GM12878 (cell line): ENCODE measurements around the gene RBM4. TPM values are rescaled to one million over a fixed set of nuclear protein-coding genes. Genes with fewer than 3 reads are reported as not detected.

Experiments used
- ATAC-seq: fragments of 200-7000 bp; cut with Tn5 transposase; 3 replicates; pipeline ENCODE4 v1.9.1; 2020; ENCODE audit warnings: mild to moderate bottlenecking, moderate library complexity
- BruUV-seq: library from RNA; stranded (reverse); fragments of 400-500 nt; replicated peaks from 2 replicates; lab custom pipeline; 2021; lab: Mats Ljungman, UMichigan
- CTCF ChIA-PET: fragments of 300-600 bp; sonication (Branson Sonifier 250); formaldehyde crosslinking; extraction: SDS; loops from one replicate; lab custom pipeline; 2021; ENCODE audit warnings: inconsistent platforms; lab: Yijun Ruan, JAX
- POLR2A ChIA-PET: fragments of 350-600 bp; formaldehyde crosslinking; extraction: SDS; loops from one replicate; lab custom pipeline; 2021; ENCODE audit warnings: inconsistent platforms; lab: Charles Lee
- RAD21 ChIA-PET: fragments of 300-600 bp; sonication (Branson Sonifier 250); formaldehyde crosslinking; loops from one replicate; lab custom pipeline; 2023; ENCODE audit warnings: antibody characterized with exemption; ENCODE audit not compliant: unreplicated experiment; lab: Charles Lee
- SMC1A ChIA-PET: fragments of 300-600 bp; sonication (Branson Sonifier 250); formaldehyde crosslinking; loops from one replicate; lab custom pipeline; 2023; ENCODE audit not compliant: unreplicated experiment, uncharacterized antibody; lab: Charles Lee
- DNase-seq: peaks from one replicate; pipeline ENCODE4 v3.0.0-alpha.2; 2011; ENCODE audit warnings: low read depth, low spot score
- FAIRE-seq: peaks from 3 replicates; lab custom pipeline; 2011; peaks lifted over from hg19 to GRCh38; lab: Jason Lieb, UNC
- H2AFZ ChIP-seq: 2 replicates; pipeline ENCODE4 v1.6.0; 2011; ENCODE audit warnings: low read depth, low read length, control low read depth; ENCODE audit not compliant: control insufficient read depth
- H3K27ac ChIP-seq: 2 replicates; pipeline ENCODE4 v1.5.1; 2011; ENCODE audit warnings: control low read depth; ENCODE audit not compliant: control insufficient read depth, insufficient read depth
- H3K27me3 ChIP-seq, 2 experiments: replicated peaks in 1 of 2; 2 replicates each; pipeline versions ENCODE4 v1.6.0 to v1.6.1; 2011; ENCODE audit warnings: low read length in 1 of 2; ENCODE audit not compliant: control insufficient read depth in 2 of 2, insufficient read depth in 2 of 2
- H3K36me3 ChIP-seq, 2 experiments: 2 replicates each; pipeline ENCODE4 v1.5.1; 2011; ENCODE audit warnings: low read length in 1 of 2; ENCODE audit not compliant: control insufficient read depth in 2 of 2, insufficient read depth in 2 of 2
- H3K4me1 ChIP-seq: 2 replicates; pipeline ENCODE4 v1.6.1; 2011; ENCODE audit warnings: mild to moderate bottlenecking, low read length, moderate library complexity, mixed read lengths; ENCODE audit not compliant: control insufficient read depth, insufficient read depth
- H3K4me2 ChIP-seq: 2 replicates; pipeline ENCODE4 v1.6.0; 2011; ENCODE audit warnings: control low read depth; ENCODE audit not compliant: control insufficient read depth, insufficient read depth
- H3K4me3 ChIP-seq: fragments of 200-600 bp; sonication (generic); 2 replicates; pipeline ENCODE4 v1.5.1; 2016
- H3K79me2 ChIP-seq: 2 replicates; pipeline ENCODE4 v1.6.0; 2011; ENCODE audit warnings: low read length; ENCODE audit not compliant: control insufficient read depth, insufficient read depth
- H3K9ac ChIP-seq: 2 replicates; pipeline ENCODE4 v1.8.0; 2011; ENCODE audit warnings: low read length, control low read depth, mixed read lengths; ENCODE audit not compliant: control insufficient read depth, insufficient read depth
- H3K9me3 ChIP-seq: replicated peaks from 3 replicates; pipeline ENCODE4 v1.5.1; 2011; ENCODE audit warnings: mild to moderate bottlenecking, low read length; ENCODE audit not compliant: control insufficient read depth, insufficient read depth
- H4K20me1 ChIP-seq: 2 replicates; pipeline ENCODE4 v1.6.0; 2011; ENCODE audit not compliant: control insufficient read depth, insufficient read depth
- POLR2AphosphoS5 ChIP-seq: IDR thresholded peaks from 2 replicates; pipeline ENCODE4 v1.6.1; 2011; ENCODE audit warnings: mild to moderate bottlenecking, low read length, inconsistent platforms
- SUPT20H ChIP-seq: IDR thresholded peaks from 2 replicates; pipeline ENCODE4 v1.6.1; 2011; ENCODE audit warnings: low read depth, mild to moderate bottlenecking, low read length, moderate library complexity, borderline replicate concordance; ENCODE audit not compliant: control insufficient read depth
- WGBS: methylation state at CpG from one replicate; pipeline ENCODE4 v1.1.6; 2016; ENCODE audit warnings: low lambda C conversion rate; ENCODE audit not compliant: insufficient replicate concordance, insufficient coverage; ENCODE audit errors: missing lambda C conversion rate; 5-methylcytosine and 5-hydroxymethylcytosine counted together
- in situ Hi-C: fragments of 300-500 bp; cut with MboI; formaldehyde crosslinking; loops from 9 replicates; pipeline ENCODE4 v1.14.3; 2018; ENCODE audit warnings: mixed read lengths
- intact Hi-C: fragments of 100-400 bp; cut with micrococcal nuclease; formaldehyde crosslinking; loops from one replicate; pipeline ENCODE4 v1.14.2; 2022; ENCODE audit not compliant: unreplicated experiment
- polyA plus RNA-seq, 11 experiments: library from polyadenylated mRNA; depleted of rRNA in 4 of 11; unstranded in 6 of 11; stranded (reverse) in 5 of 11; fragments of >200 nt; fragmentation: Nextera tagmentation in 4 of 11; fragmentation: Illumina TruSeq in 1 of 11; extraction: Ambion mirVana in 4 of 11; extraction: Trizol in 1 of 11; gene quantifications; 1 replicate in 1 of 11; 2 replicates in 10 of 11; pipeline versions ENCODE4 v1.2.1 to v1.2.3, GENCODE V29; 2011 to 2016; ENCODE audit warnings: inconsistent platforms in 2 of 11, missing spikeins in 2 of 11, low read depth in 1 of 11
- total RNA-seq, 4 experiments: library from RNA; depleted of rRNA in 3 of 4; stranded (reverse); fragments of >200 nt in 3 of 4; fragmentation: Illumina TruSeq in 1 of 4; extraction: Trizol in 1 of 4; gene quantifications; 2 replicates each; pipeline versions ENCODE4 v1.2.1 to v1.2.3, GENCODE V29; 2013 to 2021
- TF ChIP-seq, protein P1 (sequence below): fragments of 450-650 bp; IDR thresholded peaks from 2 replicates; pipeline ENCODE4 v1.6.1; 2016; ENCODE audit warnings: mild to moderate bottlenecking

RBM4 gene
- total and polyA plus RNA-seq, 10 of the 15 experiments (the other 5 are each of a cell fraction or from before 2014, with no cell fraction given): 105 to 224 (median 138) TPM

DNA sequence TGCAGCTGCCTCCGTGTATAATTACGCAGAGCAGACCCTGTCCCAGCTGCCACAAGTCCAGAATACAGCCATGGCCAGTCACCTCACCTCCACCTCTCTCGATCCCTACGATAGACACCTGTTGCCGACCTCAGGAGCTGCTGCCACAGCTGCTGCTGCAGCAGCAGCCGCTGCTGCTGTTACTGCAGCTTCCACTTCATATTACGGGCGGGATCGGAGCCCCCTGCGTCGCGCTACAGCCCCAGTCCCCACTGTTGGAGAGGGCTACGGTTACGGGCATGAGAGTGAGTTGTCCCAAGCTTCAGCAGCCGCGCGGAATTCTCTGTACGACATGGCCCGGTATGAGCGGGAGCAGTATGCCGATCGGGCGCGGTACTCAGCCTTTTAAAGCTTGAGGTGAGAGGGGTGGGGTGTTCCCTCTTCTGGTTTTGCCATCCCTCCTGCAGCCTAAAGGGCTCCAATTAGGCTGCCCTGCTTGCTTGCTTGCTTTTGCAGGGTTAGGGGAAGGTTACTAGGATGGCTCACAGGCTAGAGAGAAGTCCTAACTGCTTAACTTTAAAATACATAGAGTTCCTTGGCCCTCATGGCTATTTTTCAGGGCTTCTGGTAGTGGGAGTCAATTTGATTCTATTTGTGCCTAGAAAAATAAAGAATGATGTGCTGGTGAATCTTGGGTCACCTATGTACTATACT is 5.4 kb downstream of the RBM4 start:
- DNase-seq (no peak), ATAC-seq (no peak), FAIRE-seq (no peak)
- Histone ChIP-seq H3K36me3 (peaks cover 18 to 57% of the 10 kb centered on the region in 2 experiments), H3K4me1 (peaks cover 21% of the 10 kb centered on the region), H2AFZ (no peak overlapping the region), H3K9me3 (no peaks in the 10 kb centered on the region), H3K27me3 (no peaks in the 10 kb centered on the region), H3K27ac (no peak overlapping the region), H3K9ac (no peak overlapping the region), H4K20me1 (peaks cover 21% of the 10 kb centered on the region), H3K79me2 (peaks cover 86% of the 10 kb centered on the region), H3K4me3 (no peak overlapping the region), H3K4me2 (peak overlapping the region; percentile 67)
- no TSS peak for BruUV-seq
- in situ Hi-C loops (no loop called here), intact Hi-C loops (no loop called here)
- 98% methylated on average over 22 of the region's 24 CpGs for WGBS
- SMC1A ChIA-PET: interaction anchor here (1.1 to 1.3 kb wide), 2 partner anchors 34 to 64 kb away, joined by 3 to 4 read pairs; partner anchors contain the start of gene RBM4B
- CTCF ChIA-PET: interaction anchor here (1.8 kb wide), 1 partner anchor 66 kb away, joined by 5 read pairs; no protein-coding TSS in a partner anchor
- TF ChIP-seq, protein P1, sequence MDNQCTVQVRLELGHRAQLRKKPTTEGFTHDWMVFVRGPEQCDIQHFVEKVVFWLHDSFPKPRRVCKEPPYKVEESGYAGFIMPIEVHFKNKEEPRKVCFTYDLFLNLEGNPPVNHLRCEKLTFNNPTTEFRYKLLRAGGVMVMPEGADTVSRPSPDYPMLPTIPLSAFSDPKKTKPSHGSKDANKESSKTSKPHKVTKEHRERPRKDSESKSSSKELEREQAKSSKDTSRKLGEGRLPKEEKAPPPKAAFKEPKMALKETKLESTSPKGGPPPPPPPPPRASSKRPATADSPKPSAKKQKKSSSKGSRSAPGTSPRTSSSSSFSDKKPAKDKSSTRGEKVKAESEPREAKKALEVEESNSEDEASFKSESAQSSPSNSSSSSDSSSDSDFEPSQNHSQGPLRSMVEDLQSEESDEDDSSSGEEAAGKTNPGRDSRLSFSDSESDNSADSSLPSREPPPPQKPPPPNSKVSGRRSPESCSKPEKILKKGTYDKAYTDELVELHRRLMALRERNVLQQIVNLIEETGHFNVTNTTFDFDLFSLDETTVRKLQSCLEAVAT: 0 out of 2 replicates have a peak, but pooled peaks have one; percentile 67
- TF ChIP-seq POLR2AphosphoS5 (peak; percentile 61), SUPT20H (no peak)
- RAD21 ChIA-PET: interaction anchor here (0.6 kb wide), 1 partner anchor 1310 kb away, joined by 3 read pairs; the partner anchor contains the start of gene DPF2
- POLR2A ChIA-PET: interaction anchor here (0.8 to 1.2 kb wide), 2 partner anchors 18 to 49 kb away, joined by 4 read pairs; no protein-coding TSS in a partner anchor
